ENCODE data around the gene ZNF416. TPM values are rescaled to one million over a fixed set of nuclear protein-coding genes. Genes with fewer than 3 reads are reported as not detected.

Gene ZNF416
- total RNA-seq, 1 donor from 2014 or later, result 4.6 TPM

DNA sequence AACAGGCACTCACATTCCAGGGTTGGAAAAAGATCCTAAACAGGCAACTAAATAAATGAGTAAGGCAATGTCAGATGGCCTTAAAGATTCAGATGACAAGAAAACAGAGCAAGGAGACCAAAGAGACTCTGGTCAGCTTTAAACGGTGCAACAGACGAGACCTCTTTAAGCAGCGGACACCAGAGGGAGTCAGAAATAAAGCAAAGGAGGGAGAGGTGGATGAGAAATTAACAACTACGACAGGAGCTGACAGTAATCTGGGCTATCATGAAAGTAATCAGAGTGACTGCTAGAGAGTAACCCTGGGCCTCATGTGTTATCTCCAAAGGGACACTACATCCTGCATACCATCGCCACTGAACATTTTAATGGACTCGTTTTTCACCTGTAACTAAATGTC lies 20.2 kb downstream of the ZNF416 start:
- Histone ChIP-seq H3K4me3 (peak overlapping the region; percentile 100), H3K27me3 (ENCODE audit: low read depth) (no peaks in the 10 kb centered on the region), H3K9me3 (replicated peaks) (peaks cover 36% of the 10 kb centered on the region), H3K4me1 (peaks cover 40% of the 10 kb centered on the region), H3K36me3 (peaks cover 30% of the 10 kb centered on the region), H3K27ac (replicated peaks) (peak overlapping the region; percentile 88)
- no peak for DNase-seq
- TF ChIP-seq, protein P1, sequence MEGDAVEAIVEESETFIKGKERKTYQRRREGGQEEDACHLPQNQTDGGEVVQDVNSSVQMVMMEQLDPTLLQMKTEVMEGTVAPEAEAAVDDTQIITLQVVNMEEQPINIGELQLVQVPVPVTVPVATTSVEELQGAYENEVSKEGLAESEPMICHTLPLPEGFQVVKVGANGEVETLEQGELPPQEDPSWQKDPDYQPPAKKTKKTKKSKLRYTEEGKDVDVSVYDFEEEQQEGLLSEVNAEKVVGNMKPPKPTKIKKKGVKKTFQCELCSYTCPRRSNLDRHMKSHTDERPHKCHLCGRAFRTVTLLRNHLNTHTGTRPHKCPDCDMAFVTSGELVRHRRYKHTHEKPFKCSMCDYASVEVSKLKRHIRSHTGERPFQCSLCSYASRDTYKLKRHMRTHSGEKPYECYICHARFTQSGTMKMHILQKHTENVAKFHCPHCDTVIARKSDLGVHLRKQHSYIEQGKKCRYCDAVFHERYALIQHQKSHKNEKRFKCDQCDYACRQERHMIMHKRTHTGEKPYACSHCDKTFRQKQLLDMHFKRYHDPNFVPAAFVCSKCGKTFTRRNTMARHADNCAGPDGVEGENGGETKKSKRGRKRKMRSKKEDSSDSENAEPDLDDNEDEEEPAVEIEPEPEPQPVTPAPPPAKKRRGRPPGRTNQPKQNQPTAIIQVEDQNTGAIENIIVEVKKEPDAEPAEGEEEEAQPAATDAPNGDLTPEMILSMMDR (IDR thresholded peaks at IDR 0.05; ENCODE audit: borderline replicate concordance), result peak; percentile 14
- intact Hi-C loops (cut with micrococcal nuclease), result no loop called here

DNA sequence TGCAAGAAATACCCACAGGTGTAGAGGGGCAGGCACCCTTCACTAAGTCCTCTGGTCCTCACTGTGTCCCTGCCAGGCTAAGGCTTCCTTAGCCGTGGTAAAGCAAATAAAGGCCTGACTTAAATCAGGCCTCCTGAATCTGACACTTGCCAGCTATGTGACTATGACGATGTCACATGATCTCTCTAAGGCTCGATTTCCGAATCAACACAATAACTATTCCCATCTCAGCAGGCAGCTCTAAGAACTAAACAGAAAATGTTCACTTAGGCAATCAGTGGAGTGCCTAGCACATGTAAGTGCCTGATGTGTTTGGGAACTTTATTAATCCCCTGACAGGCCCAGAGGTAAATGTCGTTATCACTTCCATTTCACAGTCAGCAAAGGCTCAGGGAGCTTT lies 21.1 kb downstream of the ZNF416 start:
- no peaks in the 10 kb centered on the region for H3K27me3 ChIP-seq (ENCODE audit: low read depth)
- intact Hi-C loops (cut with micrococcal nuclease), result no loop called here
- H3K4me3 ChIP-seq, result peak overlapping the region; percentile 100
- H3K27ac ChIP-seq (replicated peaks), result peak overlapping the region; percentile 88
- TF ChIP-seq, protein P1 (IDR thresholded peaks at IDR 0.05; ENCODE audit: borderline replicate concordance), result no peak
- DNase-seq, result no peak
- peaks cover 39% of the 10 kb centered on the region for H3K36me3 ChIP-seq
- peaks cover 38% of the 10 kb centered on the region for H3K9me3 ChIP-seq (replicated peaks)
- H3K4me1 ChIP-seq, result peaks cover 40% of the 10 kb centered on the region

DNA sequence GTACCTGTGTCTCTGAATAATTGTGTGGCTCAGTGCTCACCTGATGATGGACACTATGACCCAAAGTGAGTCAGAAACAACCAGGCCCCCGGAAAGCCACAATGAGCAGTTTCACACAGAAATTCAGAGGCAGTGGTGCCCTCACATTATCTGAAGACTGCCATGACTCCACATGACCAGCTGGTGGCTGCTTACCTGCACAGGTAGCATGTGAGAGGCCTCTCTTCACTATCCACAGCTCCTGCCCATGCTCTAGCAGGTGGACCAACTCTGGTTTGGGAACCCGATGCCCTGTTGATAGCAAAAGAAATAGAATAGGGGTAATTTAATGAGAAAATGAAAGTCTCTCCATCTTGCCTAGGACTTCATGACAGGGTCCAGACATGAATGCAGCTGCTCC lies 26.3 kb downstream of the ZNF416 start:
- no peak for DNase-seq
- no peak overlapping the region for H3K4me3 ChIP-seq
- H3K9me3 ChIP-seq (replicated peaks), result peaks cover 86% of the 10 kb centered on the region
- TF ChIP-seq, protein P1 (IDR thresholded peaks at IDR 0.05; ENCODE audit: borderline replicate concordance), result no peak
- H3K27me3 ChIP-seq (ENCODE audit: low read depth), result no peaks in the 10 kb centered on the region
- no peak overlapping the region for H3K27ac ChIP-seq (replicated peaks)
- H3K36me3 ChIP-seq, result peaks cover 91% of the 10 kb centered on the region
- intact Hi-C loops (cut with micrococcal nuclease), result no loop called here
- peaks cover 6% of the 10 kb centered on the region for H3K4me1 ChIP-seq

DNA sequence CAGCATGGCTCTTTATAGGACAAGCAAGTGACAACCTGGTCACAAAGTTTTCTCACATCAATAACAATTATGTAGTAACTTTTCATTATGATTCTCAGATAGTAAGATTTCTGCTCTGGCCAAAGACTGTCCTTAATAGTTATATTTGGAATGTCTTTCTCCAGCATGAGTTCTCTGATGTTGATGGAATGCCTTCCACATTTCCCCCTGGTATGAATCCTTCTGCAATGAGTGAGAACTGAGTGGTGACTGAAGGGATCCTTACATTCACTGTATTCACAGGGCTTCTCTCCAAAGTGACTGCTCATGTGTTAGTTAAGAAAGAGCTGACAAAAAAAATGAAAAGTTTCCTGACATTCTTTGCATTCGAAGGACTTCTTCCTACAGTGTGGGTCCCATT lies 32.2 kb downstream of the ZNF416 start:
- H3K36me3 ChIP-seq, result peaks cover 100% of the 10 kb centered on the region
- TF ChIP-seq, protein P1 (IDR thresholded peaks at IDR 0.05; ENCODE audit: borderline replicate concordance), result no peak
- H3K4me1 ChIP-seq, result no peaks in the 10 kb centered on the region
- no peak for DNase-seq
- no peak overlapping the region for H3K27ac ChIP-seq (replicated peaks)
- H3K4me3 ChIP-seq, result no peak overlapping the region
- peaks cover 100% of the 10 kb centered on the region for H3K9me3 ChIP-seq (replicated peaks)
- intact Hi-C loops (cut with micrococcal nuclease), result no loop called here
- no peaks in the 10 kb centered on the region for H3K27me3 ChIP-seq (ENCODE audit: low read depth)

DNA sequence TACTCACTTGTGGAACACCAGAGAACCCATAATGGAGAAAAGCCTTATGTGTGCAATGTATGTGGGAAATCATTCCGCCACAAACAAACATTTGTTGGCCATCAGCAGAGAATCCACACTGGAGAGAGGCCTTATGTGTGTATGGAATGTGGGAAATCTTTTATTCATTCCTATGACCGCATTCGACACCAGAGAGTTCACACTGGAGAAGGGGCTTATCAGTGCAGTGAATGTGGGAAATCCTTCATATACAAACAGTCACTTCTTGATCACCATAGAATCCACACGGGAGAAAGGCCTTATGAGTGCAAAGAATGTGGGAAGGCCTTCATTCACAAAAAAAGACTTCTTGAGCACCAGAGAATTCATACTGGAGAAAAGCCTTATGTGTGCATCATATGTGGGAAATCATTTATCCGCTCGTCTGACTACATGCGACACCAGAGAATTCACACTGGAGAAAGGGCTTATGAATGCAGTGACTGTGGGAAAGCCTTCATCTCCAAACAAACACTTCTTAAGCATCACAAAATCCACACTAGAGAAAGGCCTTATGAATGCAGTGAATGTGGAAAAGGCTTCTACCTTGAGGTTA lies 40.7 kb downstream of the ZNF416 start:
- peaks cover 100% of the 10 kb centered on the region for H3K9me3 ChIP-seq (replicated peaks)
- H3K27me3 ChIP-seq (ENCODE audit: low read depth), result no peaks in the 10 kb centered on the region
- H3K4me1 ChIP-seq, result no peaks in the 10 kb centered on the region
- H3K27ac ChIP-seq (replicated peaks), result no peak overlapping the region
- no peak for DNase-seq
- no peak overlapping the region for H3K4me3 ChIP-seq
- intact Hi-C loops (cut with micrococcal nuclease), result no loop called here
- TF ChIP-seq, protein P1 (IDR thresholded peaks at IDR 0.05; ENCODE audit: borderline replicate concordance), result no peak
- H3K36me3 ChIP-seq, result peaks cover 100% of the 10 kb centered on the region

Measured in left ventricle myocardium inferior (tissue), 1 donor.